C4-2B (cell line): ENCODE data around the gene PPP3CB.

Experiments
- CTCF ChIP-seq: fragments of 450-650 bp; conservative IDR thresholded peaks from 2 replicates; pipeline ENCODE4 v1.5.1; 2017; ENCODE audit warnings: mild to moderate bottlenecking
- ZFX ChIP-seq: fragments of 450-650 bp; IDR thresholded peaks from 2 replicates; pipeline ENCODE4 v1.6.1; 2017

DNA sequence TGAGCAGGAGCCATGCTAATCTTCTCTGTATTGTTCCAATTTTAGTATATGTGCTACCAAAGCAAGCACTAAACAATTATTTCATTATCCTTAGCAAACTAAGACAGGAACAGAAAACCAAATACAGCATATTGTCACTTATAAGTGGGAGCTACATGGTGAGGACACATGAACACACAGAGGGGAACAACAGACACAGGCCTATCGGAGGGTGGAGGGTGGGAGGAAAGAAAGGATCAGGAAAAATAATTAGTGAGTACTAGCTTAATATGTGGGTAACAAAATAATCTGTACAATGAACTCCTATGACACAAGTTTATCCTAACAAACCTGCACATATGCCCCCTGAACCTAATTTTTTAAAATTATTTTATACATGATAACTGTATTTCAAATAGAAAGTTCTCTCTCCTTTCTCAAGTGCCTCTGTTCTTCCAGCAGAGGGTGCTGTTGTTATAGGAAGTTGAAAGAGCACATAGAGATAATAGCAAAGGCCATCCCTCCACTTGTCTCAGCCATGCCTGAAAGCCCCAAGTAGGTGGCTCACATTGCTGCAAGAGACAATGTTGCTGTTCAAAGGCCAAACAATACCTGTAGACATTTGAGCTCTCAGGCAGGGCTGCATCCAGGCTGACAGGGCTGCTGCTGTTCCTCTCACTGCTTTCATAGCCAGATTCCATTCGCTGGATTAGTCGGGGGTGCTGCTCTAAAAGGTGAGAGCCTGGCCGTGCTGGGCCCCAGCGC, 33.4 kb upstream of the PPP3CB start:
- TF ChIP-seq CTCF (peak; percentile 86), ZFX (no peak)
